CD4-positive, alpha-beta memory T cell (primary cell): ENCODE data around the gene WDR76. TPM values are rescaled to one million over a fixed set of nuclear protein-coding genes. Genes with fewer than 3 reads are reported as not detected.
"Not testable (repeated sequence)": the region's sequence is repeated elsewhere in the genome, so short reads cannot be mapped to it uniquely, and the experiment has no call there.

Experiments
- CTCF ChIA-PET: fragments of 350-600 bp; sonication (Branson Sonifier 250); formaldehyde crosslinking; loops from one replicate; lab custom pipeline; 2021; ENCODE audit warnings: inconsistent platforms; ENCODE audit not compliant: partially characterized antibody; lab: Charles Lee
- POLR2A ChIA-PET: fragments of 350-600 bp; sonication (Branson Sonifier 250); formaldehyde crosslinking; loops from one replicate; lab custom pipeline; 2021; ENCODE audit not compliant: partially characterized antibody; lab: Charles Lee
- DNase-seq, 5 donors: peaks; one replicate each; pipeline versions ENCODE4 v3.0.0 to v3.0.0-alpha.2; 2020 to 2022; ENCODE audit warnings: mixed read lengths in 1 of 5
- H3K27ac ChIP-seq: one replicate; pipeline ENCODE4 v1.7.0; 2013; ENCODE audit warnings: low read depth, low read length
- H3K27me3 ChIP-seq: 2 replicates; pipeline ENCODE4 v1.7.0; 2013; ENCODE audit warnings: mild to moderate bottlenecking, low read length, moderate library complexity; ENCODE audit not compliant: insufficient read depth
- H3K36me3 ChIP-seq: 2 replicates; pipeline ENCODE4 v1.7.0; 2013; ENCODE audit warnings: mild to moderate bottlenecking, low read length, moderate library complexity; ENCODE audit not compliant: insufficient read depth
- H3K4me1 ChIP-seq: 2 replicates; pipeline ENCODE4 v1.7.0; 2013; ENCODE audit warnings: mild to moderate bottlenecking, low read length, moderate library complexity; ENCODE audit not compliant: insufficient read depth
- H3K4me3 ChIP-seq, 2 donors: one replicate each; pipeline ENCODE4 v1.7.0; 2013; ENCODE audit warnings: low read length in 2 of 2, mild to moderate bottlenecking in 1 of 2
- H3K9me3 ChIP-seq, 2 donors: one replicate each; pipeline ENCODE4 v1.7.0; 2013; ENCODE audit warnings: low read length in 2 of 2, control low read depth in 1 of 2; ENCODE audit not compliant: control insufficient read depth in 1 of 2
- H3K27ac Mint-ChIP-seq, 7 donors: one replicate each; pipeline ENCODE4 v1.8.0; 2020 to 2021; ENCODE audit warnings: mixed read lengths in 7 of 7, mild to moderate bottlenecking in 6 of 7, inconsistent platforms in 3 of 7, moderate library complexity in 3 of 7
- H3K27me3 Mint-ChIP-seq, 2 donors: one replicate each; pipeline ENCODE4 v1.8.0; 2020 to 2021; ENCODE audit warnings: mixed read lengths in 2 of 2
- H3K36me3 Mint-ChIP-seq, 2 donors: one replicate each; pipeline ENCODE4 v1.8.0; 2020 to 2021; ENCODE audit warnings: mixed read lengths in 2 of 2, inconsistent platforms in 1 of 2, mild to moderate bottlenecking in 1 of 2
- H3K4me1 Mint-ChIP-seq, 4 donors: one replicate each; pipeline ENCODE4 v1.8.0; 2020 to 2021; ENCODE audit warnings: mixed read lengths in 4 of 4, mild to moderate bottlenecking in 1 of 4
- H3K4me3 Mint-ChIP-seq, 8 donors: one replicate each; pipeline ENCODE4 v1.8.0; 2020 to 2021; ENCODE audit warnings: mixed read lengths in 8 of 8, mild to moderate bottlenecking in 7 of 8, moderate library complexity in 6 of 8, inconsistent platforms in 3 of 8
- H3K9me3 Mint-ChIP-seq, 8 donors: one replicate each; pipeline ENCODE4 v1.8.0; 2020 to 2021; ENCODE audit warnings: mixed read lengths in 8 of 8, mild to moderate bottlenecking in 5 of 8, inconsistent platforms in 3 of 8, moderate library complexity in 1 of 8
- intact Hi-C: fragments of 100-400 bp; cut with micrococcal nuclease; formaldehyde crosslinking; loops from one replicate; pipeline ENCODE4 v1.15.1; 2023
- polyA plus RNA-seq, 2 donors: library from polyadenylated mRNA; unstranded; fragments of 300-500 nt; fragmentation: Illumina TruSeq; gene quantifications; one replicate each; pipeline ENCODE4 v1.2.3, GENCODE V29; 2021
- total RNA-seq, 2 experiments: library from RNA; stranded (reverse); gene quantifications; one replicate each; pipeline ENCODE4 v1.2.3, GENCODE V29; 2021

WDR76 gene
- total and polyA plus RNA-seq, 4 experiments from 2014 or later = 8.7 to 17.2 (median 14.7) TPM

DNA sequence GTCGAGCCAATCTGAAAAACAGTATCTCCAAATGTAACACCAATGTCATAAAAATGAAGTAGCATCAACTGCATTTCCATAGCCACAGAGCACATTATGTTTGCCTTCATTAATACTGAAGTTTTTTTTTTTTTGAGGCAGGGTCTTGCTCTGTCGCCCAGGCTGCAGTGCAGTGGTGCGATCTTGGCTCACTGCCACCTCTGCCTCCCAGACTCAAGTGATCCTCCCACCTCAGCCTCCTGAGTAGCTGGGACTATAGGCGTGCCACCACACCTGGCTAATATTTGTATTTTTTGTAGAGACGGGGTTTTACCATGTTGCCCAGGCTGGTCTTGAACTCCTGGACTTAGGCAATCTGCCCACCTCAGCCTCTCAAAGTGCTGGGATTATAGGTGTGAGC, 11.7 kb upstream of the WDR76 start:
- H3K4me3 ChIP-seq, intact Hi-C loops, H3K9me3 ChIP-seq, H3K27me3 ChIP-seq, CTCF ChIA-PET, H3K27ac ChIP-seq, H3K4me3 Mint-ChIP-seq, H3K27me3 Mint-ChIP-seq, DNase-seq, H3K4me1 ChIP-seq, H3K9me3 Mint-ChIP-seq, POLR2A ChIA-PET, H3K4me1 Mint-ChIP-seq: not testable (repeated sequence)
- Mint-ChIP-seq H3K27ac (peak overlapping the region in 4 of 7 donors; percentile 30 to 77 (median 48)), H3K36me3 (peaks cover 32 to 54% of the 10 kb centered on the region in 2 donors)
- H3K36me3 ChIP-seq = peaks cover 61% of the 10 kb centered on the region

DNA sequence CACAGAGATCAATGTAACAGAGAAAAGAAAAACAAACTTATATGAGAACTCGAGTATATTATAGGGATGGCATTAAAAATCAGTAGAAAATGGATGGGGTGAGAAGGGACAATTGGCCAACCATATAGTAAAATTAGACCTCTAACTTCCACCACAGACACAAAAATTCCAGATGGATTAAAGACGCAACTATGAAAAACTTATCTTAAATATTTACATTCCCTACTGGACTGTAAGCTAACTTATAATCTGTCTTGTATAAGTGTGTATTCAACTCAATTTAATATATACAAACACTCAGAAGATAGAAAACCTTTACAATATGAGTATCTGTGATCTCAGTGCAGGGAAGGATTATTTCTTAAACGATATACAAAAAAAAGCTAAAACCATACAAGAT, 5.3 kb upstream of the WDR76 start:
- Histone ChIP-seq H3K27ac (no peak overlapping the region), H3K27me3 (no peaks in the 10 kb centered on the region), H3K9me3 (no peaks in the 10 kb centered on the region), H3K4me1 (peaks cover 47% of the 10 kb centered on the region), H3K36me3 (peaks cover 12% of the 10 kb centered on the region), H3K4me3 (no peak overlapping the region)
- POLR2A ChIA-PET = interaction anchor here (1.4 to 8.9 kb wide), 2 partner anchors 10 to 20 kb away, joined by 4 to 92 read pairs; partner anchors contain the start of genes HYPK and SERINC4
- Mint-ChIP-seq H3K4me1 (peaks cover 16 to 50% (median 33%) of the 10 kb centered on the region in 4 donors), H3K9me3 (no peaks in the 10 kb centered on the region), H3K27ac (peak overlapping the region; percentile 11 to 85 (median 73)), H3K27me3 (no peaks in the 10 kb centered on the region), H3K36me3 (peaks cover 7 to 24% of the 10 kb centered on the region in 2 donors), H3K4me3 (peak overlapping the region in 7 of 8 donors; percentile 23 to 70 (median 50))
- intact Hi-C loops = loop anchor here (10.0 kb wide), 1 partner anchor 307 kb away; the partner anchor contains the start of gene MAP1A
- CTCF ChIA-PET = interaction anchor here (0.8 to 2.4 kb wide), 2 partner anchors 11 to 39 kb away, joined by 5 to 10 read pairs; no protein-coding TSS in a partner anchor
- no peak for DNase-seq

- POLR2A ChIA-PET = interaction anchor here (0.8 to 8.9 kb wide), 15 partner anchors 9 to 712 kb away, joined by 3 to 92 read pairs (median 4); partner anchors contain the start of genes EIF3J, ELL3, FRMD5 and HYPK
- intact Hi-C loops = loop anchor here (1.0 to 10.0 kb wide), 6 partner anchors 24 to 603 kb away; partner anchors contain the start of genes CTDSPL2, ELL3, HYPK and MAP1A
- H3K36me3 ChIP-seq = no peaks in the 10 kb centered on the region
- no peaks in the 10 kb centered on the region for H3K27me3 ChIP-seq
- H3K4me3 ChIP-seq = peak within 1 kb of the TSS; percentile 92 to 100
- Mint-ChIP-seq H3K36me3 (peaks cover 4 to 15% of the 10 kb centered on the region in 2 donors), H3K4me1 (peaks cover 29 to 71% (median 52%) of the 10 kb centered on the region in 4 donors), H3K27ac (peak within 1 kb of the TSS; percentile 92 to 99 (median 99)), H3K9me3 (no peaks in the 10 kb centered on the region), H3K4me3 (peak within 1 kb of the TSS; percentile 96 to 99 (median 98)), H3K27me3 (no peaks in the 10 kb centered on the region)
- peak; percentile 88 to 95 (median 93) for DNase-seq
- H3K4me1 ChIP-seq = peaks cover 67% of the 10 kb centered on the region
- CTCF ChIA-PET = interaction anchor here (0.5 to 1.0 kb wide), 5 partner anchors 13 to 48 kb away, joined by 3 to 5 read pairs (median 3); partner anchors contain the start of gene ELL3
- no peaks in the 10 kb centered on the region for H3K9me3 ChIP-seq
- H3K27ac ChIP-seq = peak within 1 kb of the TSS; percentile 99
Observed at GRCh38 chr15:43824302-43825246, 2.2 kb upstream of the WDR76 start, which contains the start of gene MFAP1. MFAP1 (minus strand) TSS chr15:43824690; CDS start chr15:43824569, 121 bp downstream.

DNA sequence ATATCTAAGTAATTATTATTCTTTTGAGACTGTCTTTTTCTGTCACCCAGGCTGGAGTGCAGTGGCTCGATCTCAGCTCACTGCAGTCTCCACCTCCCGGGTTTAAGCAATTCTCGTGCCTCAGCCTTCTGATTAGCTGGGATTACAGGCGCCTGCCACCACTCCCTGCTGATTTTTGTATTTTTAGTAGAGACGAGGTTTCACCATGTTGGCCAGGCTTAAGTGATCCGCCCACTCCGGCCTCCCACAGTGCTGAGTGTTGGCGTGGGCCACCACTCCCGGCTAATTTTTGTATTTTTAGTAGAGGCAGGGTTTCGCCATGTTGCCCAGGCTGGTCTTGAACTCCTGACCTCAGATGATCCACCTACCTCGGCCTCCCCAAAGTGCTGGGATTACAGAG, 1.5 kb upstream of the WDR76 start:
- peaks cover 4 to 14% of the 10 kb centered on the region in 2 donors for H3K36me3 Mint-ChIP-seq
- peak overlapping the region in 3 of 8 donors; percentile 41 to 84 (median 57) for H3K4me3 Mint-ChIP-seq
- CTCF ChIA-PET = interaction anchor here (0.7 kb wide), 1 partner anchor 28 kb away, joined by 3 read pairs; no protein-coding TSS in a partner anchor
- H3K9me3 Mint-ChIP-seq, H3K27ac ChIP-seq, H3K27me3 ChIP-seq, H3K4me3 ChIP-seq, H3K27me3 Mint-ChIP-seq, DNase-seq, H3K9me3 ChIP-seq, H3K36me3 ChIP-seq: not testable (repeated sequence)
- peaks cover 72% of the 10 kb centered on the region for H3K4me1 ChIP-seq
- peaks cover 32 to 76% (median 55%) of the 10 kb centered on the region in 4 donors for H3K4me1 Mint-ChIP-seq
- peak overlapping the region in 6 of 7 donors; percentile 18 to 98 (median 90) for H3K27ac Mint-ChIP-seq
- intact Hi-C loops = loop anchor here (2.0 to 10.0 kb wide), 4 partner anchors 33 to 602 kb away; partner anchors contain the start of genes CTDSPL2, ELL3, MAP1A and SERF2
- POLR2A ChIA-PET = interaction anchor here (0.9 to 8.9 kb wide), 9 partner anchors 8 to 712 kb away, joined by 3 to 92 read pairs (median 5); partner anchors contain the start of genes EIF3J, ELL3, HYPK and SERF2

GRCh38 chr15:43826029-43826507, 734 bp upstream of the WDR76 start:
- Histone ChIP-seq H3K4me3 (peak overlapping the region in 1 of 2 donors; percentile 47), H3K27ac (peak overlapping the region; percentile 81), H3K27me3 (no peaks in the 10 kb centered on the region), H3K36me3 (no peaks in the 10 kb centered on the region), H3K9me3 (no peaks in the 10 kb centered on the region), H3K4me1 (peaks cover 67% of the 10 kb centered on the region)
- Mint-ChIP-seq H3K4me1 (peaks cover 32 to 79% (median 54%) of the 10 kb centered on the region in 4 donors), H3K4me3 (peak overlapping the region; percentile 81 to 94 (median 91)), H3K27ac (peak overlapping the region; percentile 88 to 98 (median 92)), H3K36me3 (peaks cover 4 to 14% of the 10 kb centered on the region in 2 donors), H3K9me3 (no peaks in the 10 kb centered on the region), H3K27me3 (no peaks in the 10 kb centered on the region)
- intact Hi-C loops = loop anchor here (5.0 to 10.0 kb wide), 2 partner anchors 311 to 601 kb away; partner anchors contain the start of genes CTDSPL2 and MAP1A
- ChIA-PET POLR2A (interaction anchor here (2.4 to 8.9 kb wide), 2 partner anchors 25 to 49 kb away, joined by 7 to 92 read pairs; partner anchors contain the start of genes ELL3, HYPK and SERINC4), CTCF (no interaction called here)
- no peak for DNase-seq

DNA sequence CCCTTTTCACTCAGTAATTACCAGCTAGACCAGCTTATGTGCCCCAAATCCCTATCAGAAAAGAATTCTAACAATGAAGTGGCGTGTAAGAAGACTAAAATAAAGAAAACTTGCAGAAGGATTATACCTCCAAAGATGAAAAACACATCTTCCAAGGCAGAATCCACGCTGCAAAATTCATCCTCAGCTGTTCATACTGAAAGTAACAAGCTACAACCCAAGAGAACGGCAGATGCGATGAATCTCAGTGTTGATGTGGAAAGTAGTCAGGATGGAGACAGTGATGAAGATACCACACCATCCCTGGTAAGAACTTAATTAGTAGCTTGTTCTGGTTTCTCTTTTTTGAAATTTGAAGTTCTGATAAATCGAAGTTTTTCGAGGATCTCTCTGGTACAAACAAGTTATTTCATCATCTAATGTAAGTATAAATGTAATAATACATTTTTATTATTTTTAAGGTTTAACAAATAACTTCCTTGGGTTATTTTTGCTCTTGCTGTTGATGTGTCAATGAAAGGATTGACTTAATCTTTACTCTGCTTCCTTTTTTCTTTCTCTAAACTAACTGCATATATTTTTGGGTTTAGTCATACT, 1.4 kb downstream of the WDR76 start:
- H3K27me3 ChIP-seq = no peaks in the 10 kb centered on the region
- no peaks in the 10 kb centered on the region for H3K9me3 Mint-ChIP-seq
- peaks cover 27 to 72% (median 51%) of the 10 kb centered on the region in 4 donors for H3K4me1 Mint-ChIP-seq
- H3K36me3 ChIP-seq = no peaks in the 10 kb centered on the region
- peak overlapping the region; percentile 88 to 98 (median 92) for H3K27ac Mint-ChIP-seq
- CTCF ChIA-PET = interaction anchor here (0.8 to 1.4 kb wide), 5 partner anchors 9 to 55 kb away, joined by 3 to 4 read pairs (median 3); partner anchors contain the start of gene ELL3
- no peaks in the 10 kb centered on the region for H3K9me3 ChIP-seq
- H3K4me3 Mint-ChIP-seq = peak overlapping the region; percentile 81 to 94 (median 91)
- no peaks in the 10 kb centered on the region for H3K27me3 Mint-ChIP-seq
- intact Hi-C loops = loop anchor here (5.0 to 10.0 kb wide), 2 partner anchors 313 to 599 kb away; partner anchors contain the start of genes CTDSPL2 and MAP1A
- H3K4me3 ChIP-seq = peak overlapping the region; percentile 21 to 47
- peaks cover 62% of the 10 kb centered on the region for H3K4me1 ChIP-seq
- H3K36me3 Mint-ChIP-seq = peaks cover 7 to 13% of the 10 kb centered on the region in 2 donors
- peak overlapping the region; percentile 81 for H3K27ac ChIP-seq
- POLR2A ChIA-PET = interaction anchor here (1.0 to 8.9 kb wide), 10 partner anchors 9 to 83 kb away, joined by 3 to 92 read pairs (median 4); partner anchors contain the start of genes ELL3, HYPK and SERINC4
- DNase-seq = peak in 4 of 5 donors; percentile 10 to 21 (median 14)
